BE2C (cell line): ENCODE results near the gene STK38L.

Experiments used
- DNase-seq: peaks from one replicate; pipeline ENCODE4 v3.0.0-alpha.2; 2020
- H3K27me3 ChIP-seq: fragments of 250-450 bp; sonication (Bioruptor Pico); 2 replicates; pipeline ENCODE4 v1.5.1; 2020; ENCODE audit warnings: mild to moderate bottlenecking
- H3K36me3 ChIP-seq: fragments of 250-450 bp; sonication (Bioruptor Pico); 2 replicates; pipeline ENCODE4 v1.5.1; 2020; ENCODE audit warnings: mild to moderate bottlenecking
- H3K4me1 ChIP-seq: fragments of 250-450 bp; sonication (Bioruptor Pico); 2 replicates; pipeline ENCODE4 v1.5.1; 2020
- H3K4me3 ChIP-seq: 2 replicates; pipeline ENCODE4 v1.5.1; 2011; ENCODE audit warnings: low read depth, low read length
- H3K9me3 ChIP-seq: fragments of 250-450 bp; sonication (Bioruptor Pico); 2 replicates; pipeline ENCODE4 v1.5.1; 2020
- CTCF ChIP-seq: IDR thresholded peaks from 2 replicates; pipeline ENCODE4 v1.5.1; 2012; ENCODE audit warnings: mild to moderate bottlenecking, low read depth, low read length

Gene STK38L

GRCh38 chr12:27309995-27310315 is 65.9 kb downstream of the STK38L start:
- no peaks in the 10 kb centered on the region for H3K27me3 ChIP-seq
- H3K9me3 ChIP-seq = no peaks in the 10 kb centered on the region
- no peak for DNase-seq
- TF ChIP-seq CTCF = no peak
- H3K4me3 ChIP-seq = no peak overlapping the region
- H3K36me3 ChIP-seq = peaks cover 18% of the 10 kb centered on the region
- H3K4me1 ChIP-seq = peaks cover 4% of the 10 kb centered on the region

GRCh38 chr12:27316947-27317346 is 72.9 kb downstream of the STK38L start:
- Histone ChIP-seq H3K27me3 (no peaks in the 10 kb centered on the region), H3K4me3 (no peak overlapping the region), H3K36me3 (peaks cover 8% of the 10 kb centered on the region; the same call in 1 of the 2 replicates), H3K4me1 (no peaks in the 10 kb centered on the region), H3K9me3 (no peaks in the 10 kb centered on the region)
- DNase-seq = no peak
- TF ChIP-seq CTCF = no peak

GRCh38 chr12:27319409-27319808 is 75.3 kb downstream of the STK38L start:
- Histone ChIP-seq H3K9me3 (no peaks in the 10 kb centered on the region), H3K27me3 (no peaks in the 10 kb centered on the region), H3K4me1 (no peaks in the 10 kb centered on the region), H3K36me3 (peaks cover 15% of the 10 kb centered on the region), H3K4me3 (no peak overlapping the region)
- TF ChIP-seq CTCF = no peak
- DNase-seq = no peak

DNA sequence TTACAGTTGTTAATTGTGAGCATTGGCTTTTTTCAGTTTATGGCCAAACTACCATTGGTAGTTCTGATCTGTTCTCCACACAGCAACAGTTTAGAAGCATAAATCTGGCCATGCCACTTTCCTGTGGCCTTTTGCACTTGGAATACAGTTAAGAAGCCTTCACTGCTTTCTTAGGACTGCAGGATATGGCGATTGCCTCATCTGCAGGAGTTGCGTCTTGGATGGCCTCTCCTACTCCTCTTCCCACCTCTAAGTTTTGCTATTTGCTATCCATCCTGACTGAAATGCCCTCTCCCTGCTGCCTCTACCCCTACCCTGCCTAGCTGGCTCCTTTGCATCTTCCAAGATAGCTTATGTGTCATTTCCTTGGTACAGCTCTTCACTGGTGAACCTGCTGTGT is 75.8 kb downstream of the STK38L start:
- peaks cover 15% of the 10 kb centered on the region for H3K36me3 ChIP-seq
- H3K9me3 ChIP-seq = no peaks in the 10 kb centered on the region
- no peaks in the 10 kb centered on the region for H3K27me3 ChIP-seq
- no peak for DNase-seq
- H3K4me3 ChIP-seq = no peak overlapping the region
- TF ChIP-seq CTCF = no peak
- H3K4me1 ChIP-seq = no peaks in the 10 kb centered on the region

GRCh38 chr12:27324530-27324929 is 80.4 kb downstream of the STK38L start:
- peaks cover 13% of the 10 kb centered on the region for H3K36me3 ChIP-seq
- no peak overlapping the region for H3K4me3 ChIP-seq
- no peaks in the 10 kb centered on the region for H3K4me1 ChIP-seq
- H3K9me3 ChIP-seq = no peaks in the 10 kb centered on the region
- no peak for TF ChIP-seq CTCF
- H3K27me3 ChIP-seq = no peaks in the 10 kb centered on the region
- DNase-seq = no peak

GRCh38 chr12:27330846-27331245 is 86.8 kb downstream of the STK38L start:
- Histone ChIP-seq H3K36me3 (no peaks in the 10 kb centered on the region), H3K27me3 (peaks cover 46% of the 10 kb centered on the region), H3K4me1 (no peaks in the 10 kb centered on the region), H3K9me3 (no peaks in the 10 kb centered on the region), H3K4me3 (no peak overlapping the region)
- no peak for DNase-seq
- TF ChIP-seq CTCF = no peak
